HUES6 (cell line): Measurements from ENCODE around the gene TLE5.
"Not testable (repeated sequence)": the region's sequence is repeated elsewhere in the genome, so short reads cannot be mapped to it uniquely, and the experiment has no call there.

Experiments used
- H3K27ac ChIP-seq: 2 replicates; pipeline ENCODE4 v1.7.0; 2013; ENCODE audit warnings: low read depth, mild to moderate bottlenecking, low read length, inconsistent platforms
- H3K27me3 ChIP-seq: 2 replicates; pipeline ENCODE4 v1.6.1; 2013; ENCODE audit warnings: low read length; ENCODE audit not compliant: control insufficient read depth, insufficient read depth
- H3K36me3 ChIP-seq: 2 replicates; pipeline ENCODE4 v1.6.1; 2013; ENCODE audit warnings: low read length; ENCODE audit not compliant: control insufficient read depth, insufficient read depth
- H3K4me1 ChIP-seq: 2 replicates; pipeline ENCODE4 v1.6.1; 2013; ENCODE audit warnings: low read length; ENCODE audit not compliant: control insufficient read depth, insufficient read depth
- H3K4me3 ChIP-seq: 2 replicates; pipeline ENCODE4 v1.5.1; 2013; ENCODE audit warnings: low read depth, low read length
- H3K9ac ChIP-seq: one replicate; pipeline ENCODE4 v1.6.1; 2013; ENCODE audit warnings: mild to moderate bottlenecking, low read length
- H3K9me3 ChIP-seq: 2 replicates; pipeline ENCODE4 v1.6.1; 2013; ENCODE audit warnings: low read depth, low read length; ENCODE audit not compliant: control insufficient read depth, insufficient read depth

The TLE5 gene

GRCh38 chr19:3050016-3050415 lies 12.3 kb downstream of the TLE5 start:
- Histone ChIP-seq H3K4me1 (peaks cover 24% of the 10 kb centered on the region), H3K27me3 (peaks cover 41% of the 10 kb centered on the region)
- not testable (repeated sequence) for H3K27ac ChIP-seq, H3K36me3 ChIP-seq, H3K4me3 ChIP-seq, H3K9ac ChIP-seq, H3K9me3 ChIP-seq

DNA sequence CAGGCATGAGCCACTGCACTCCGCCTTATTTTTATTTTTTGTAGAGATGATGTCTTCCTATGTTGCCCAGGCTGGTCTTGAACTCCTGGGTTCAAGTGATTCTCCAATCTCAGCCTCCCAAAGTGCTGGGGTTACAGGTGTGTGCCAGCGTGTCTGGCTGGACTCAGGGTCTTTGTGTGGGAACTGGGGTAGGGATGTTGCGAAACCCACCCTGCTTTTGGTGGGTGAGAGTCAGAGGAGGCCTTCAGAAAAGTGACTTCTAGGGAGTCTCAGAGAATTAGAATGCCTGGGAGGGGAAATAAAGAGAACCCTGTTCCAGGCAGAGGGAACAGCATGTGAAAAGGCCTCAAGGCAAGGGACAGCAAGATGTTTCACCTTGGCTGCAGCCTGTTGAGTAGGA lies 13.2 kb downstream of the TLE5 start:
- Histone ChIP-seq H3K36me3 (peaks cover 2% of the 10 kb centered on the region; the same call in 1 of the 2 replicates), H3K27me3 (peaks cover 44% of the 10 kb centered on the region), H3K4me3 (no peak overlapping the region), H3K4me1 (peaks cover 16% of the 10 kb centered on the region), H3K9me3 (no peaks in the 10 kb centered on the region), H3K9ac (no peak overlapping the region), H3K27ac (no peak overlapping the region)

GRCh38 chr19:3048190-3048533 lies 14.1 kb downstream of the TLE5 start:
- no peak overlapping the region for H3K9ac ChIP-seq
- H3K27ac ChIP-seq: no peak overlapping the region
- H3K4me1 ChIP-seq: peaks cover 11% of the 10 kb centered on the region
- peaks cover 48% of the 10 kb centered on the region for H3K27me3 ChIP-seq
- no peaks in the 10 kb centered on the region for H3K9me3 ChIP-seq
- H3K36me3 ChIP-seq: peaks cover under 1% of the 10 kb centered on the region; the same call in 1 of the 2 replicates
- H3K4me3 ChIP-seq: no peak overlapping the region

DNA sequence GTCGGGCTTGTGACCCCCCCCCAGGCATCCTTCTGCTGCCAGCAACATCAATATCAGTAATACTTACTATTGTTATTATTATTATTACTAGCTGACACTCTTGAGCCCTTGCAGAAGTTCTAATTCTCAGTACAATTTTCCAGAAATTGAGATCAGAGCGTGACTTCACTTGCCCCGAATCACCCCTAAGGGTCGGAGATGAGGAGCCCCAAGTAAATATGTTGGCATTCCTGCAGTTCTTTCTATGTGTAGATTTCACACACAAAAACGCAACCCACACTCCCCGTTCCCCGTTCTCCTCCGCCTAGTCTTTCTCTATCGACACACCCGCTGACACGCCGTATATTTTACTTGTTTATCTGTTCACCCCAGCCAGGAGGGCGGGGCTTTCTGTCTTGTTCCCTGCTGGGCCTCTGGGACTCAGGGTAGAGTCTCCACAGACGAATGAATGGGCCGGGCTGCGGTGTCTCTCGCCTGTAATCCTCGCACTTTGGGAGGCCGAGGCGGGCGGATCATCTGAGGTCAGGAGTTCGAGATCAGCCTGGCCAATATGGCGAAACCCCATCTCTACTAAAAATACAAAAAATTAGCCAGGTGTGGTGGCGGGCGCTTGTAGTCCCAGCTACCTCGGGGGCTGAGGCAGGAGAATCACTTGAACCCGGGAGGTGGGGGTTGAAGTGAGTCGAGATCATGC lies 14.7 kb downstream of the TLE5 start:
- Histone ChIP-seq H3K36me3 (no peaks in the 10 kb centered on the region), H3K4me3 (peak overlapping the region; percentile 59), H3K9ac (no peak overlapping the region), H3K27ac (no peak overlapping the region), H3K9me3 (no peaks in the 10 kb centered on the region), H3K27me3 (peaks cover 53% of the 10 kb centered on the region), H3K4me1 (peaks cover 10% of the 10 kb centered on the region)

- H3K9me3 ChIP-seq: no peaks in the 10 kb centered on the region
- no peaks in the 10 kb centered on the region for H3K36me3 ChIP-seq
- peaks cover 53% of the 10 kb centered on the region for H3K27me3 ChIP-seq
- no peak overlapping the region for H3K27ac ChIP-seq
- peaks cover 13% of the 10 kb centered on the region for H3K4me1 ChIP-seq
- H3K9ac ChIP-seq: no peak overlapping the region
- H3K4me3 ChIP-seq: peak overlapping the region; percentile 59
Observed at GRCh38 chr19:3046698-3047495, 15.4 kb downstream of the TLE5 start.

- H3K4me3 ChIP-seq: peak overlapping the region; percentile 51
- H3K9ac ChIP-seq: no peak overlapping the region
- H3K27me3 ChIP-seq: peaks cover 61% of the 10 kb centered on the region
- no peaks in the 10 kb centered on the region for H3K36me3 ChIP-seq
- H3K27ac ChIP-seq: no peak overlapping the region
- H3K9me3 ChIP-seq: no peaks in the 10 kb centered on the region
- H3K4me1 ChIP-seq: peaks cover 13% of the 10 kb centered on the region
Observed at GRCh38 chr19:3045885-3046697, 16.2 kb downstream of the TLE5 start.

GRCh38 chr19:3045191-3045590 lies 17.1 kb downstream of the TLE5 start:
- no peak overlapping the region for H3K4me3 ChIP-seq
- H3K4me1 ChIP-seq: peaks cover 13% of the 10 kb centered on the region
- H3K36me3 ChIP-seq: no peaks in the 10 kb centered on the region
- peaks cover 66% of the 10 kb centered on the region for H3K27me3 ChIP-seq
- no peak overlapping the region for H3K27ac ChIP-seq
- H3K9me3 ChIP-seq: no peaks in the 10 kb centered on the region
- H3K9ac ChIP-seq: no peak overlapping the region

DNA sequence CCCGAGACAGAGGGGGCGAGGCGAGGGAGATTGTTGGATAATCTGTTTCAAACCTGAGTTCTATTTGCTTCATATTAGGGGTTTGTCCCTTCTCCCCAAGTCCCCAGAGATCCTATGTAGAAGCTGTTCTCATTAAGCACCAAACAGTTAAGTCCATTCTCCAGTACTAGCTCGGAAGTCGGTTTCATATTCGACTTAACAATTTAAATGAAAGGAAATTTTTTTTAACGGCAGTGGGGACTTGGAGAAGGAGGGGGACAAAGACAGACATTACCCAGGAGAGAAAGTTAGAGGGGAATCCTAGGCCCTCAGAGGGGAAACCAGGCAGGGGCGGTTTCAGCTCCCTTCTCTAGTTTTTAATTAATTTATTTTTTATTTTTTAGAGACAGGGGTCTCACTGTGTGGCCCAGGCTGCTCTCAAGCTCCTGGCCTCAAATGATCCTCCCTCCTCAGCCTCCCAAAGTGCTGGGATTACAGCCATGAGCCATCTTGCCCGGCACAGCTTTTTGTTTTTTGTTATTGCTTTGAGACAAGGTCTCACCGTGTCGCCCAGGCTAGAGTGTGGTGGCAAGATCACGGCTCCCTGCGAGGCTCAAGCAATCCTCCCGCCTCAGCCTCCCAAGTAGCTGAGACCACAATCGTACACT lies 19.6 kb downstream of the TLE5 start:
- H3K9ac ChIP-seq: no peak overlapping the region
- no peaks in the 10 kb centered on the region for H3K36me3 ChIP-seq
- peak overlapping the region; percentile 45; the same call in 1 of the 2 replicates for H3K4me3 ChIP-seq
- peaks cover 72% of the 10 kb centered on the region for H3K27me3 ChIP-seq
- no peak overlapping the region for H3K27ac ChIP-seq
- no peaks in the 10 kb centered on the region for H3K9me3 ChIP-seq
- H3K4me1 ChIP-seq: peaks cover 13% of the 10 kb centered on the region

DNA sequence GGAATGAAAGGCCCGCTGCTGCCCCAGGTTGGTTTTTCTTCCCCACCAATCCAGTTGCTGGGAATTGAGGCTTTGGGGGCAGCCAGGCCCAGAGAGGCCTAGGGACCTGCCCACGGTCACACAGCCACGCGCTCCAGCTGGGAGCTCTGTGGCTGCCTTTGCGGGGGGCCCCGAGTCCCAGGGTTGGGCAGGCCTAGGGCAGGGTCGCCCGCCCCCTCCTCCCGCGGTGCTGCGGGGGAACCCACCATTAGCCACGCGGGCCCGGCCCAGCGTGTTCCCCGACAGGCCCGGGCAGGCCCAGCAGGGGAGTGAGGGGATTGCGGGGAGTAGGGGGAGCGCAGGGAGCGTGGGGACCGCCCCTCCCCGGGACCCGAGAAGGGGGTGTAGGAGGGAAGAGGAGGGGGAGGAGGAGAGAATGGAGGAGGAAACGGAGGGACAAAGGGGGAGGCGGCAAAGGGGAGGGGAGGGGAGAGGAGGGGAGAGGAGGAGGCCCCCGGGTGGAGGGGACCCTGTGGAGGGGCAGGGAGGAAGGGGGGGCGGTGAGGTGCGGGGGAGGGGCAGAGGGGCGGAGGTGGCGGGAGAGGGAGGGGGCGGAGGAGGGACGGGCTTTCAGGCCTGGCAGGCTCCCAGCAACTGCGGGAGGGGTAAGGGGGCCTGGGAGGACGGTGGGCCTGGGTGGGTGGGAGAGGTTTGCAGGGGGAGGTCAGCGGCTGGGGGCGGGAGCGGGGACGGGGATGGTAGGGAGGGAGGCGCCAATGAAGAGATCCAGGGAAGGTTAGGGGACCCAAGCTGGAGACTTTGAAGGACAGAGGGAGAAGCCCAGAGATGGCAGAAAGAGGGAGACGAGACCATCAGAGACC lies 20.3 kb downstream of the TLE5 start:
- H3K4me1 ChIP-seq: peaks cover 10% of the 10 kb centered on the region
- no peak overlapping the region for H3K9ac ChIP-seq
- no peaks in the 10 kb centered on the region for H3K36me3 ChIP-seq
- no peaks in the 10 kb centered on the region for H3K9me3 ChIP-seq
- peaks cover 76% of the 10 kb centered on the region for H3K27me3 ChIP-seq
- peak overlapping the region; percentile 46 for H3K4me3 ChIP-seq
- no peak overlapping the region for H3K27ac ChIP-seq

DNA sequence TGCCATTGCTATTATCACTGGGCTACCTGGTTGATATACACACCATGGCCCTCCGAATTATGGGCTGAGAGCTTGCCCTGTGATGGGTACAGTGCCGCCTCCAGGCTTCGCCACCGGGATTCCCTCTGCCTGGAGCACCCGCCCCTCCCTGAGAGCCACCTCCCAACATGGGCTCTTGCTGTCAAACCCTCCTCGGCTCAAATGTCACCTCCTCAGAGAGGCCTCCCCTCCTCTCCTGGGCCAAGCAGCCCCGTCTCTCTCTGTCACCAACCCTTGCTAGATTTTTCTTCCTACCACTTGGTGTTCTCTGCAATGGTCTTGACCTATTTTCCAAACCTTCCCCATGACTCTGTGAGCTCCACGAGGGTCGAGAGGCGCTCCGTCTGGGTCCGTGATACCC lies 21.0 kb downstream of the TLE5 start:
- Histone ChIP-seq H3K27ac (no peak overlapping the region), H3K9ac (no peak overlapping the region), H3K4me3 (peak overlapping the region; percentile 46; the same call in 1 of the 2 replicates), H3K36me3 (no peaks in the 10 kb centered on the region), H3K4me1 (peaks cover 12% of the 10 kb centered on the region), H3K27me3 (peaks cover 73% of the 10 kb centered on the region), H3K9me3 (no peaks in the 10 kb centered on the region)
